Liver (tissue), 3 donors: ENCODE measurements around the gene KIAA1614.

Experiments
- GABPA ChIP-seq, 2 donors: IDR thresholded peaks in 1 of 2; conservative IDR thresholded peaks in 1 of 2; 2 replicates each; pipeline ENCODE4 v1.6.1; 2016; ENCODE audit warnings: antibody characterized with exemption in 2 of 2, mild to moderate bottlenecking in 1 of 2, moderate library complexity in 1 of 2
- RAD21 ChIP-seq, 2 donors: IDR thresholded peaks; 2 replicates each; pipeline ENCODE4 v1.6.1; 2016; ENCODE audit warnings: antibody characterized with exemption in 2 of 2, mild to moderate bottlenecking in 2 of 2
- RXRA ChIP-seq, 2 donors: IDR thresholded peaks; 2 replicates each; pipeline ENCODE4 v1.6.1; 2017 to 2018; ENCODE audit warnings: antibody characterized with exemption in 2 of 2, mild to moderate bottlenecking in 1 of 2
- SP1 ChIP-seq: IDR thresholded peaks from 2 replicates; pipeline ENCODE4 v1.6.1; 2018; ENCODE audit warnings: antibody characterized with exemption, mild to moderate bottlenecking
- TAF1 ChIP-seq: conservative IDR thresholded peaks from 2 replicates; pipeline ENCODE4 v1.6.1; 2016; ENCODE audit warnings: antibody characterized with exemption, mild to moderate bottlenecking
- YY1 ChIP-seq: IDR thresholded peaks from 2 replicates; pipeline ENCODE4 v1.6.1; 2016; ENCODE audit warnings: antibody characterized with exemption, mild to moderate bottlenecking
- TF ChIP-seq, protein P1 (sequence below): fragments of 150-350 bp; IDR thresholded peaks from 2 replicates; pipeline ENCODE4 v1.5.1; 2017; ENCODE audit warnings: improper control_type of control experiment, low read depth, low read length; ENCODE audit not compliant: missing input control
- TF ChIP-seq, protein P2 (sequence below): IDR thresholded peaks from 2 replicates; pipeline ENCODE4 v1.6.1; 2016; ENCODE audit warnings: antibody characterized with exemption
- TF ChIP-seq, protein P3 (sequence below): IDR thresholded peaks from 2 replicates; pipeline ENCODE4 v1.6.1; 2016; ENCODE audit warnings: antibody characterized with exemption, mild to moderate bottlenecking
- donor health status: healthy.
- donor health status: healthy.

DNA sequence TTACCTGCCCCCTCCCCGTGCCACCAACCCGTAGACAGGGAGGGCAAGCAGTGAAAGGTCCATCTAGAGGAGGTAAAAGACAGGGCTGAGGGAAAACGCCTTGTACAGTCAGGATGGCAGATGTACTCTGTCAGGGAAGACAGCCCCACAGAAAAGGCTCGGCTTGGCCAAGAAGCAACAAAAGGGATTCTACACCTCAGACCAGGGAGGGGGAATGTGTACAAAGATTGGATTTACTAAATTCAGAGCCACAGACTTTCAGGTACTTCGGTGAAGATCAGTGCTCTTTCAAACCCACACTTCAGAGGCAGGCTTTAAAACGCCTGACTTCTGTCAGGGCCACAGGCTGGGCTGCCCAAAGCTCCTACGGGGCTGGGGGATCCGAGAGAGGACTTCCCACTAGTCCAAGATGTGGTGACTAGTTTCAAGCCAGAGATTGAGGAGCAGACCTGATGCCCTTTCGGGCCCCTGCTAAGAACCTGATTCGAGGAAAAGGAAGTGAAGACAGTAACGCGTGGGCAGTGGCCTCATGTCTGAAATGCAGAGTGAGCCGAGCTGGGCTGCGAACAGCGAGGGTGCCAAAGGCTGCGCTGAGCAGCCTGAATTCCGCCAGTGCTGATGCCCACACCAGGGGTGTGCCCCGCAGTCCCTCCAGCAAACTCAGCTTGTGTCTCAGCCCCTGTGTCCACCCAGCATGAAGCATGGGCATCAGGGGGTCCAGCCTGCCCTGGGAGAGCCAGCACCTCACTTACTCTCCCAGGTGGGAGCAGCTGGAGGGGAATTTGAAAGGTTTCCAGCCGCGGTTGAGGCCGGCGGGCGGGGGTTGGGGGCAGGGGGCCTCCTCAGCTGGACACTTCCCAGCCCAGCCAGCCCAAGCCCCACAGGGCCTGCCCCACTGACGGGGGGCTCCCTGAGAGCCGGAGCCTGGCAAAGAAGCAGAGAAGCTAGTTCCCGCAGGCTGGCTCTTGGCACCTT, 36.2 kb downstream of the KIAA1614 start:
- TF ChIP-seq, protein P1, sequence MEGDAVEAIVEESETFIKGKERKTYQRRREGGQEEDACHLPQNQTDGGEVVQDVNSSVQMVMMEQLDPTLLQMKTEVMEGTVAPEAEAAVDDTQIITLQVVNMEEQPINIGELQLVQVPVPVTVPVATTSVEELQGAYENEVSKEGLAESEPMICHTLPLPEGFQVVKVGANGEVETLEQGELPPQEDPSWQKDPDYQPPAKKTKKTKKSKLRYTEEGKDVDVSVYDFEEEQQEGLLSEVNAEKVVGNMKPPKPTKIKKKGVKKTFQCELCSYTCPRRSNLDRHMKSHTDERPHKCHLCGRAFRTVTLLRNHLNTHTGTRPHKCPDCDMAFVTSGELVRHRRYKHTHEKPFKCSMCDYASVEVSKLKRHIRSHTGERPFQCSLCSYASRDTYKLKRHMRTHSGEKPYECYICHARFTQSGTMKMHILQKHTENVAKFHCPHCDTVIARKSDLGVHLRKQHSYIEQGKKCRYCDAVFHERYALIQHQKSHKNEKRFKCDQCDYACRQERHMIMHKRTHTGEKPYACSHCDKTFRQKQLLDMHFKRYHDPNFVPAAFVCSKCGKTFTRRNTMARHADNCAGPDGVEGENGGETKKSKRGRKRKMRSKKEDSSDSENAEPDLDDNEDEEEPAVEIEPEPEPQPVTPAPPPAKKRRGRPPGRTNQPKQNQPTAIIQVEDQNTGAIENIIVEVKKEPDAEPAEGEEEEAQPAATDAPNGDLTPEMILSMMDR: no peak
- TF ChIP-seq RXRA (IDR thresholded peaks at IDR 0.05) (no peak), TAF1 (no peak), YY1 (no peak), RAD21 (IDR thresholded peaks at IDR 0.05) (no peak), GABPA (IDR thresholded peaks at IDR 0.05 in 1 of 2, conservative IDR thresholded peaks at IDR 0.05 in 1 of 2) (no peak), SP1 (no peak)
- TF ChIP-seq, protein P2, sequence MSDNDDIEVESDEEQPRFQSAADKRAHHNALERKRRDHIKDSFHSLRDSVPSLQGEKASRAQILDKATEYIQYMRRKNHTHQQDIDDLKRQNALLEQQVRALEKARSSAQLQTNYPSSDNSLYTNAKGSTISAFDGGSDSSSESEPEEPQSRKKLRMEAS: no peak
- TF ChIP-seq, protein P3, sequence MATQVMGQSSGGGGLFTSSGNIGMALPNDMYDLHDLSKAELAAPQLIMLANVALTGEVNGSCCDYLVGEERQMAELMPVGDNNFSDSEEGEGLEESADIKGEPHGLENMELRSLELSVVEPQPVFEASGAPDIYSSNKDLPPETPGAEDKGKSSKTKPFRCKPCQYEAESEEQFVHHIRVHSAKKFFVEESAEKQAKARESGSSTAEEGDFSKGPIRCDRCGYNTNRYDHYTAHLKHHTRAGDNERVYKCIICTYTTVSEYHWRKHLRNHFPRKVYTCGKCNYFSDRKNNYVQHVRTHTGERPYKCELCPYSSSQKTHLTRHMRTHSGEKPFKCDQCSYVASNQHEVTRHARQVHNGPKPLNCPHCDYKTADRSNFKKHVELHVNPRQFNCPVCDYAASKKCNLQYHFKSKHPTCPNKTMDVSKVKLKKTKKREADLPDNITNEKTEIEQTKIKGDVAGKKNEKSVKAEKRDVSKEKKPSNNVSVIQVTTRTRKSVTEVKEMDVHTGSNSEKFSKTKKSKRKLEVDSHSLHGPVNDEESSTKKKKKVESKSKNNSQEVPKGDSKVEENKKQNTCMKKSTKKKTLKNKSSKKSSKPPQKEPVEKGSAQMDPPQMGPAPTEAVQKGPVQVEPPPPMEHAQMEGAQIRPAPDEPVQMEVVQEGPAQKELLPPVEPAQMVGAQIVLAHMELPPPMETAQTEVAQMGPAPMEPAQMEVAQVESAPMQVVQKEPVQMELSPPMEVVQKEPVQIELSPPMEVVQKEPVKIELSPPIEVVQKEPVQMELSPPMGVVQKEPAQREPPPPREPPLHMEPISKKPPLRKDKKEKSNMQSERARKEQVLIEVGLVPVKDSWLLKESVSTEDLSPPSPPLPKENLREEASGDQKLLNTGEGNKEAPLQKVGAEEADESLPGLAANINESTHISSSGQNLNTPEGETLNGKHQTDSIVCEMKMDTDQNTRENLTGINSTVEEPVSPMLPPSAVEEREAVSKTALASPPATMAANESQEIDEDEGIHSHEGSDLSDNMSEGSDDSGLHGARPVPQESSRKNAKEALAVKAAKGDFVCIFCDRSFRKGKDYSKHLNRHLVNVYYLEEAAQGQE: no peak
